Measurements from ENCODE around the gene IL1RAPL1. TPM values are rescaled to one million over a fixed set of nuclear protein-coding genes. Genes with fewer than 3 reads are reported as not detected.

Gene IL1RAPL1
- total RNA-seq, 1 donor from 2014 or later, result 2.7 TPM

GRCh38 chrX:29528281-29528680 is 941.0 kb downstream of the IL1RAPL1 start:
- Mint-ChIP-seq H3K4me3 (no peak overlapping the region), H3K4me1 (peaks cover 5% of the 10 kb centered on the region), H3K27me3 (ENCODE audit: low read depth) (no peaks in the 10 kb centered on the region), H3K27ac (ENCODE audit: unreplicated experiment) (no peak overlapping the region), H3K36me3 (ENCODE audit: low read depth) (no peaks in the 10 kb centered on the region), H3K9me3 (no peaks in the 10 kb centered on the region)
- DNase-seq (ENCODE audit: low read depth, low spot score), result no peak
- TF ChIP-seq CTCF (conservative IDR thresholded peaks at IDR 0.05), result no peak

GRCh38 chrX:29530501-29530900 is 943.3 kb downstream of the IL1RAPL1 start:
- Mint-ChIP-seq H3K27me3 (ENCODE audit: low read depth) (no peaks in the 10 kb centered on the region), H3K36me3 (ENCODE audit: low read depth) (no peaks in the 10 kb centered on the region), H3K9me3 (no peaks in the 10 kb centered on the region), H3K27ac (ENCODE audit: unreplicated experiment) (no peak overlapping the region), H3K4me3 (no peak overlapping the region), H3K4me1 (peaks cover 5% of the 10 kb centered on the region)
- no peak for TF ChIP-seq CTCF (conservative IDR thresholded peaks at IDR 0.05)
- no peak for DNase-seq (ENCODE audit: low read depth, low spot score)

GRCh38 chrX:29531336-29531735 is 944.1 kb downstream of the IL1RAPL1 start:
- Mint-ChIP-seq H3K4me3 (no peak overlapping the region), H3K4me1 (peaks cover 5% of the 10 kb centered on the region), H3K27me3 (ENCODE audit: low read depth) (no peaks in the 10 kb centered on the region), H3K36me3 (ENCODE audit: low read depth) (no peaks in the 10 kb centered on the region), H3K9me3 (no peaks in the 10 kb centered on the region), H3K27ac (ENCODE audit: unreplicated experiment) (no peak overlapping the region)
- no peak for TF ChIP-seq CTCF (conservative IDR thresholded peaks at IDR 0.05)
- no peak for DNase-seq (ENCODE audit: low read depth, low spot score)

GRCh38 chrX:29535212-29536162 is 948.2 kb downstream of the IL1RAPL1 start:
- H3K4me3 Mint-ChIP-seq, result no peak overlapping the region
- H3K36me3 Mint-ChIP-seq (ENCODE audit: low read depth), result no peaks in the 10 kb centered on the region
- no peak for TF ChIP-seq CTCF (conservative IDR thresholded peaks at IDR 0.05)
- no peaks in the 10 kb centered on the region for H3K27me3 Mint-ChIP-seq (ENCODE audit: low read depth)
- H3K27ac Mint-ChIP-seq (ENCODE audit: unreplicated experiment), result no peak overlapping the region
- no peak for DNase-seq (ENCODE audit: low read depth, low spot score)
- H3K9me3 Mint-ChIP-seq, result peaks cover 4% of the 10 kb centered on the region
- H3K4me1 Mint-ChIP-seq, result no peaks in the 10 kb centered on the region

GRCh38 chrX:29541038-29541437 is 953.8 kb downstream of the IL1RAPL1 start:
- Mint-ChIP-seq H3K27me3 (ENCODE audit: low read depth) (no peaks in the 10 kb centered on the region), H3K4me1 (no peaks in the 10 kb centered on the region), H3K27ac (ENCODE audit: unreplicated experiment) (no peak overlapping the region), H3K9me3 (peaks cover 4% of the 10 kb centered on the region), H3K4me3 (no peak overlapping the region), H3K36me3 (ENCODE audit: low read depth) (no peaks in the 10 kb centered on the region)
- no peak for DNase-seq (ENCODE audit: low read depth, low spot score)
- no peak for TF ChIP-seq CTCF (conservative IDR thresholded peaks at IDR 0.05)
